Midbrain (tissue), 1 donor: ENCODE measurements around the gene TNFSF11.

Experiments
- DNase-seq: peaks from one replicate; lab custom pipeline; 2025; lab: John Stamatoyannopoulos, UW

The TNFSF11 gene

GRCh38 chr13:42653679-42654078 lies 79.7 kb downstream of the TNFSF11 start:
- no peak for DNase-seq

GRCh38 chr13:42654212-42654611 lies 80.3 kb downstream of the TNFSF11 start:
- DNase-seq = no peak

GRCh38 chr13:42654722-42655121 lies 80.8 kb downstream of the TNFSF11 start:
- DNase-seq = no peak

GRCh38 chr13:42656161-42656560 lies 82.2 kb downstream of the TNFSF11 start:
- DNase-seq = no peak

GRCh38 chr13:42656958-42657357 lies 83.0 kb downstream of the TNFSF11 start:
- DNase-seq = no peak
